WTC11 (cell line): Measurements from ENCODE around the gene ARIH2. TPM values are rescaled to one million over a fixed set of nuclear protein-coding genes. Genes with fewer than 3 reads are reported as not detected.

Source experiments
- ATAC-seq: fragments of 200-7000 bp; cut with Tn5 transposase; 2 replicates; pipeline ENCODE4 v1.10.0; 2021; ENCODE audit warnings: mild to moderate bottlenecking, moderate library complexity
- CTCF ChIA-PET: fragments of 300-600 bp; sonication (Branson Sonifier 250); formaldehyde crosslinking; loops from one replicate; lab custom pipeline; 2021; ENCODE audit warnings: antibody characterized with exemption; lab: Charles Lee
- POLR2A ChIA-PET: fragments of 350-600 bp; sonication (Branson Sonifier 250); formaldehyde crosslinking; loops from one replicate; lab custom pipeline; 2021; ENCODE audit warnings: antibody characterized with exemption; lab: Charles Lee
- DNase-seq: peaks from one replicate; pipeline ENCODE4 v3.0.0; 2021; ENCODE audit warnings: low spot score
- H3K27ac Mint-ChIP-seq: 2 replicates; pipeline ENCODE4 v1.8.0; 2021; ENCODE audit warnings: mixed read lengths
- H3K27me3 Mint-ChIP-seq: 2 replicates; pipeline ENCODE4 v1.8.0; 2021; ENCODE audit warnings: low read depth, mild to moderate bottlenecking, moderate library complexity, mixed read lengths
- H3K36me3 Mint-ChIP-seq: 2 replicates; pipeline ENCODE4 v1.8.0; 2021; ENCODE audit warnings: mixed read lengths
- H3K4me1 Mint-ChIP-seq: 2 replicates; pipeline ENCODE4 v1.8.0; 2022; ENCODE audit warnings: mixed read lengths
- H3K4me3 Mint-ChIP-seq: 2 replicates; pipeline ENCODE4 v1.8.0; 2021; ENCODE audit warnings: mild to moderate bottlenecking, moderate library complexity, mixed read lengths
- H3K9me3 Mint-ChIP-seq: 2 replicates; pipeline ENCODE4 v1.8.0; 2021; ENCODE audit warnings: mixed read lengths
- AFF4 ChIP-seq: sonication (generic); formaldehyde crosslinking; IDR thresholded peaks from 2 replicates; pipeline ENCODE4 v1.8.1; 2023; ENCODE audit warnings: mild to moderate bottlenecking, missing genetic modification reagents, borderline replicate concordance
- AR ChIP-seq: fragments of 250-450 bp; sonication (Bioruptor Pico); IDR thresholded peaks from 2 replicates; pipeline ENCODE4 v1.9.0; 2021; ENCODE audit warnings: mild to moderate bottlenecking
- ATF1 ChIP-seq: sonication (generic); formaldehyde crosslinking; IDR thresholded peaks from 2 replicates; pipeline ENCODE4 v1.8.1; 2023; ENCODE audit warnings: mild to moderate bottlenecking, moderate library complexity, missing genetic modification reagents
- ATF3 ChIP-seq: sonication (generic); formaldehyde crosslinking; conservative IDR thresholded peaks from 2 replicates; pipeline ENCODE4 v1.8.1; 2022; ENCODE audit warnings: mild to moderate bottlenecking, missing genetic modification reagents
- CBFB ChIP-seq: sonication (generic); formaldehyde crosslinking; IDR thresholded peaks from 2 replicates; pipeline ENCODE4 v1.8.1; 2022; ENCODE audit warnings: mild to moderate bottlenecking, low read depth, missing genetic modification reagents
- CDX4 ChIP-seq: fragments of 250-450 bp; sonication (Bioruptor Pico); IDR thresholded peaks from 2 replicates; pipeline ENCODE4 v1.9.0; 2021; ENCODE audit warnings: moderate library complexity, mild to moderate bottlenecking, inconsistent platforms, borderline replicate concordance
- CREB1 ChIP-seq: sonication (generic); formaldehyde crosslinking; IDR thresholded peaks from 2 replicates; pipeline ENCODE4 v1.8.0; 2023; ENCODE audit warnings: mild to moderate bottlenecking, missing genetic modification reagents
- CREM ChIP-seq: sonication (generic); formaldehyde crosslinking; IDR thresholded peaks from 2 replicates; pipeline ENCODE4 v1.8.1; 2022; ENCODE audit warnings: mild to moderate bottlenecking, missing genetic modification reagents, moderate library complexity
- E2F4 ChIP-seq: sonication (generic); formaldehyde crosslinking; IDR thresholded peaks from 2 replicates; pipeline ENCODE4 v1.8.1; 2022; ENCODE audit warnings: low read depth, mild to moderate bottlenecking, moderate library complexity, missing genetic modification reagents, borderline replicate concordance
- E2F5 ChIP-seq: sonication (generic); formaldehyde crosslinking; IDR thresholded peaks from 2 replicates; pipeline ENCODE4 v1.8.1; 2022; ENCODE audit warnings: mild to moderate bottlenecking, moderate library complexity, missing genetic modification reagents
- ESRRA ChIP-seq: sonication (generic); formaldehyde crosslinking; IDR thresholded peaks from 2 replicates; pipeline ENCODE4 v1.8.1; 2022; ENCODE audit warnings: mild to moderate bottlenecking, missing genetic modification reagents, borderline replicate concordance
- IRF1 ChIP-seq: sonication (generic); formaldehyde crosslinking; IDR thresholded peaks from 2 replicates; pipeline ENCODE4 v1.8.0; 2023; ENCODE audit warnings: missing genetic modification reagents
- MAX ChIP-seq: sonication (generic); formaldehyde crosslinking; IDR thresholded peaks from 2 replicates; pipeline ENCODE4 v1.8.0; 2022; ENCODE audit warnings: mild to moderate bottlenecking, missing genetic modification reagents
- MXD4 ChIP-seq: fragments of 250-450 bp; sonication (Bioruptor Pico); IDR thresholded peaks from 2 replicates; pipeline ENCODE4 v1.8.0; 2021; ENCODE audit warnings: mild to moderate bottlenecking, moderate library complexity, borderline replicate concordance
- NR3C1 ChIP-seq: sonication (generic); formaldehyde crosslinking; conservative IDR thresholded peaks from 2 replicates; pipeline ENCODE4 v1.8.1; 2023; ENCODE audit warnings: low read depth, mild to moderate bottlenecking, missing genetic modification reagents
- RORB ChIP-seq: fragments of 250-450 bp; sonication (Bioruptor Pico); IDR thresholded peaks from 2 replicates; pipeline ENCODE4 v1.9.0; 2021; ENCODE audit warnings: mild to moderate bottlenecking
- TEAD1 ChIP-seq: sonication (generic); formaldehyde crosslinking; IDR thresholded peaks from 2 replicates; pipeline ENCODE4 v1.8.0; 2022; ENCODE audit warnings: mild to moderate bottlenecking, missing genetic modification reagents
- TP53 ChIP-seq: sonication (generic); formaldehyde crosslinking; IDR thresholded peaks from 2 replicates; pipeline ENCODE4 v1.8.1; 2023; ENCODE audit warnings: mild to moderate bottlenecking, missing genetic modification reagents
- ZBTB21 ChIP-seq: sonication (generic); formaldehyde crosslinking; IDR thresholded peaks from 2 replicates; pipeline ENCODE4 v1.8.1; 2023; ENCODE audit warnings: mild to moderate bottlenecking, missing genetic modification reagents, borderline replicate concordance
- ZNF232 ChIP-seq: sonication (generic); formaldehyde crosslinking; IDR thresholded peaks from 2 replicates; pipeline ENCODE4 v1.8.0; 2022; ENCODE audit warnings: mild to moderate bottlenecking, missing genetic modification reagents
- ZNF263 ChIP-seq: sonication (generic); formaldehyde crosslinking; IDR thresholded peaks from 2 replicates; pipeline ENCODE4 v1.8.1; 2022; ENCODE audit warnings: low read depth, mild to moderate bottlenecking, moderate library complexity, missing genetic modification reagents
- ZNF396 ChIP-seq: fragments of 250-450 bp; sonication (Bioruptor Pico); IDR thresholded peaks from 2 replicates; pipeline ENCODE4 v1.8.0; 2021; ENCODE audit warnings: mild to moderate bottlenecking, moderate library complexity, borderline replicate concordance
- ZNF425 ChIP-seq: fragments of 250-450 bp; sonication (Bioruptor Pico); conservative IDR thresholded peaks from 2 replicates; pipeline ENCODE4 v1.9.0; 2021; ENCODE audit warnings: mild to moderate bottlenecking
- total RNA-seq: library from RNA; stranded (reverse); gene quantifications from 3 replicates; pipeline ENCODE4 v1.2.3, GENCODE V29; 2021

The ARIH2 gene
- total RNA-seq, 1 experiment from 2014 or later = 134 TPM

- Mint-ChIP-seq H3K36me3 (no peaks in the 10 kb centered on the region), H3K9me3 (no peaks in the 10 kb centered on the region), H3K4me1 (no peaks in the 10 kb centered on the region), H3K27me3 (no peaks in the 10 kb centered on the region), H3K4me3 (no peak overlapping the region), H3K27ac (no peak overlapping the region)
- TF ChIP-seq MXD4 (CRISPR knock-in tag) (no peak), ZNF263 (no peak), ZNF396 (CRISPR knock-in tag) (no peak), TEAD1 (CRISPR knock-in tag) (no peak), CDX4 (CRISPR knock-in tag) (no peak), AFF4 (CRISPR knock-in tag) (no peak), NR3C1 (CRISPR knock-in tag) (no peak), ZBTB21 (CRISPR knock-in tag) (no peak)
- POLR2A ChIA-PET = interaction anchor here (0.6 kb wide), 1 partner anchor 20 kb away, joined by 3 read pairs; no protein-coding TSS in a partner anchor
- CTCF ChIA-PET = no interaction called here
- DNase-seq (no peak), ATAC-seq (no peak)
Measured at GRCh38 chr3:48879994-48880377, 38.7 kb upstream of the ARIH2 start.

GRCh38 chr3:48881006-48881405, 37.6 kb upstream of the ARIH2 start:
- no peak overlapping the region for H3K4me3 Mint-ChIP-seq
- ChIA-PET CTCF (no interaction called here), POLR2A (no interaction called here)
- ATAC-seq (no peak), DNase-seq (no peak)
- H3K27me3 Mint-ChIP-seq = no peaks in the 10 kb centered on the region
- H3K27ac Mint-ChIP-seq = no peak overlapping the region
- TF ChIP-seq CBFB (CRISPR knock-in tag) (no peak), ESRRA (no peak), ATF3 (CRISPR knock-in tag) (no peak), MAX (CRISPR knock-in tag) (no peak), NR3C1 (CRISPR knock-in tag) (no peak), E2F4 (CRISPR knock-in tag) (no peak), AR (CRISPR knock-in tag) (no peak), RORB (CRISPR knock-in tag) (no peak), E2F5 (no peak), ZNF232 (CRISPR knock-in tag) (no peak), CREB1 (CRISPR knock-in tag) (no peak), ATF1 (CRISPR knock-in tag) (no peak), ZNF425 (CRISPR knock-in tag) (no peak), CREM (CRISPR knock-in tag) (no peak), TP53 (no peak), IRF1 (CRISPR knock-in tag) (no peak)
- no peaks in the 10 kb centered on the region for H3K9me3 Mint-ChIP-seq
- H3K4me1 Mint-ChIP-seq = no peaks in the 10 kb centered on the region
- no peaks in the 10 kb centered on the region for H3K36me3 Mint-ChIP-seq
